Heart left ventricle (tissue), 16 donors: ENCODE data around the gene ITPKA. TPM values are rescaled to one million over a fixed set of nuclear protein-coding genes. Genes with fewer than 3 reads are reported as not detected.

Source experiments
- ATAC-seq, 4 donors: fragments of 200-7000 bp; cut with Tn5 transposase; one replicate each; pipeline ENCODE4 v1.9.1; 2020 to 2022; ENCODE audit warnings: moderate library complexity in 4 of 4, mild to moderate bottlenecking in 3 of 4, moderate number of reproducible peaks in 1 of 4
- DNase-seq, 5 donors: peaks; one replicate each; pipeline ENCODE4 v3.0.0-alpha.2; 2020
- H3K27ac ChIP-seq, 12 donors: fragments of 200-600 bp; sonication (generic) in 4 of 12; one replicate each; pipeline versions ENCODE4 v1.5.0 to v1.8.0; 2016 to 2022; ENCODE audit warnings: mild to moderate bottlenecking in 2 of 12
- H3K27me3 ChIP-seq, 9 donors: fragments of 200-600 bp; sonication (generic) in 2 of 9; one replicate each; pipeline versions ENCODE4 v1.5.1 to v1.8.0; 2016 to 2022; ENCODE audit warnings: mild to moderate bottlenecking in 3 of 9
- H3K36me3 ChIP-seq, 9 donors: fragments of 200-600 bp; sonication (generic) in 2 of 9; one replicate each; pipeline versions ENCODE4 v1.5.0 to v1.8.0; 2018 to 2022; ENCODE audit warnings: mild to moderate bottlenecking in 2 of 9
- H3K4me1 ChIP-seq, 12 donors: fragments of 200-600 bp; sonication (generic) in 4 of 12; one replicate each; pipeline versions ENCODE4 v1.5.0 to v1.8.0; 2016 to 2022; ENCODE audit warnings: mild to moderate bottlenecking in 3 of 12
- H3K4me3 ChIP-seq, 12 donors: fragments of 200-600 bp; sonication (generic) in 4 of 12; one replicate each; pipeline versions ENCODE4 v1.5.0 to v1.8.0; 2017 to 2022; ENCODE audit warnings: mild to moderate bottlenecking in 9 of 12, moderate library complexity in 4 of 12
- H3K9me3 ChIP-seq, 12 donors: fragments of 200-600 bp; sonication (generic) in 4 of 12; one replicate each; pipeline versions ENCODE4 v1.5.0 to v1.8.0; 2016 to 2022; ENCODE audit warnings: mild to moderate bottlenecking in 1 of 12
- CTCF ChIP-seq, 12 donors: fragments of 200-600 bp; sonication (generic) in 4 of 12; IDR thresholded peaks; one replicate each; pipeline versions ENCODE4 v1.5.0 to v1.8.0; 2018 to 2022; ENCODE audit warnings: antibody characterized with exemption in 12 of 12, mild to moderate bottlenecking in 5 of 12
- POLR2A ChIP-seq, 2 donors: fragments of 450-650 bp; IDR thresholded peaks; one replicate each; pipeline ENCODE4 v1.6.1; 2017; ENCODE audit warnings: antibody characterized with exemption in 2 of 2, mild to moderate bottlenecking in 2 of 2, moderate library complexity in 2 of 2
- WGBS, 4 donors: extraction: QIAGEN DNeasy Blood & Tissue Kit in 2 of 4; methylation state at CpG; one replicate each; pipeline versions ENCODE4 v1.1.5 to v1.1.7; 2013 to 2018; 5-methylcytosine and 5-hydroxymethylcytosine counted together
- intact Hi-C, 10 donors: fragments of 100-400 bp; cut with DNase I; formaldehyde crosslinking; loops; one replicate each; pipeline versions ENCODE4 v1.11.1 to v1.14.2; 2022
- polyA plus RNA-seq, 2 donors: library from polyadenylated mRNA; stranded (reverse); fragments of 200-250 nt; gene quantifications; one replicate each; pipeline ENCODE4 v1.2.3, GENCODE V29; 2013
- total RNA-seq, 9 donors: library from RNA; depleted of rRNA in 2 of 9; stranded (reverse); fragments of >200 nt in 2 of 9; fragmentation: NEBNext Ultra II Directional in 3 of 9; extraction: Animal tissue kit (Norgen Biotek cat#: 25700) in 3 of 9; gene quantifications; one replicate each; pipeline versions ENCODE4 v1.1.0 to v1.2.4, GENCODE V29; 2016 to 2023
- donor health status: ischemic (EF 13 %, LVEDD 7.1; RV severe dilation, severe dysfunction).
- donor health status: healthy with polysubstance abuse.
- donor health status: DM: no; HTN: yes; CAD: no.
- donor health status: DM: no; HTN: no; CAD: no.
- donor health status: ischemic (EF 25% LVEDD 6.9; RV normal size, moderate dysfunction).
- donor health status: ischemic (EF 25% LVEDD 5.7; RV mildly dilated, moderate dysfunction).
- donor health status: healthy.
- donor health status: DM: yes; HTN: yes; CAD: no.
- donor health status: ischemic (EF 35%, LVEDD 5.7; RV mildly dilated, moderate dysfunction).
- donor health status: nonischemic (EF 11% LVEDD 7.7; RV severe dilation, severe dysfunction).
- donor health status: DM: yes; HTN: yes; CAD: no.
- donor health status: PGD.
- donor health status: ischemic (EF 29% LVEDD 5.4; RV normal size, mild dysfunction).
- donor health status: nonischemic (EF 23%, LVEDD 6.1; RV moderate dilation, normal function).

ITPKA gene
- total and polyA plus RNA-seq, 11 donors = 0.80 to 12.5 (median 4.9) TPM

GRCh38 chr15:41501191-41501917 lies 7.7 kb downstream of the ITPKA start:
- WGBS, 4 donors = 7 to 24% (median 12%) methylated on average over 16 to 56 of the region's 56 CpGs
- no peak overlapping the region for H3K27ac ChIP-seq
- peaks cover 0 to 24% (median 17%) of the 10 kb centered on the region in 12 donors for H3K4me1 ChIP-seq
- peak overlapping the region in 9 of 12 donors; percentile 6 to 47 (median 21) for H3K4me3 ChIP-seq
- ATAC-seq = peak in 2 of 4 donors; percentile 36 to 56
- H3K9me3 ChIP-seq = no peaks in the 10 kb centered on the region
- DNase-seq = peak in 1 of 5 donors; percentile 56
- H3K27me3 ChIP-seq = peaks cover 11 to 71% (median 50%) of the 10 kb centered on the region in 9 donors
- no peak for TF ChIP-seq CTCF (IDR thresholded peaks at IDR 0.05)
- TF ChIP-seq POLR2A (IDR thresholded peaks at IDR 0.05) = no peak
- no peaks in the 10 kb centered on the region for H3K36me3 ChIP-seq
- intact Hi-C loops = no loop called here

- TF ChIP-seq POLR2A (IDR thresholded peaks at IDR 0.05) (no peak), CTCF (IDR thresholded peaks at IDR 0.05) (no peak)
- peak overlapping the region in 10 of 12 donors; percentile 6 to 47 (median 20) for H3K4me3 ChIP-seq
- ATAC-seq (peak in 2 of 4 donors; percentile 15 to 18), DNase-seq (peak in 1 of 5 donors; percentile 66)
- peaks cover 0 to 24% (median 17%) of the 10 kb centered on the region in 12 donors for H3K4me1 ChIP-seq
- WGBS, 4 donors = 17 to 22% (median 19%) methylated on average over 47 to 64 of the region's 64 CpGs
- H3K9me3 ChIP-seq = no peaks in the 10 kb centered on the region
- no peaks in the 10 kb centered on the region for H3K36me3 ChIP-seq
- H3K27ac ChIP-seq = no peak overlapping the region
- peaks cover 11 to 71% (median 48%) of the 10 kb centered on the region in 9 donors for H3K27me3 ChIP-seq
- intact Hi-C loops = no loop called here
Observed at GRCh38 chr15:41501931-41502794, 8.5 kb downstream of the ITPKA start.

- H3K4me1 ChIP-seq = peaks cover 0 to 24% (median 17%) of the 10 kb centered on the region in 12 donors
- no peaks in the 10 kb centered on the region for H3K9me3 ChIP-seq
- peaks cover 11 to 70% (median 48%) of the 10 kb centered on the region in 9 donors for H3K27me3 ChIP-seq
- intact Hi-C loops = no loop called here
- DNase-seq = peak in 1 of 5 donors; percentile 57
- 31 to 48% (median 35%) methylated on average over 33 to 54 of the region's 54 CpGs for WGBS, 4 donors
- peak in 2 of 4 donors; percentile 6 to 7 for ATAC-seq
- H3K27ac ChIP-seq = no peak overlapping the region
- TF ChIP-seq POLR2A (IDR thresholded peaks at IDR 0.05) (no peak), CTCF (IDR thresholded peaks at IDR 0.05) (no peak)
- peak overlapping the region in 7 of 12 donors; percentile 8 to 47 (median 21) for H3K4me3 ChIP-seq
- H3K36me3 ChIP-seq = no peaks in the 10 kb centered on the region
Observed at GRCh38 chr15:41502795-41503668, 9.4 kb downstream of the ITPKA start.
